ENCODE results near the gene CPB1.

DNA sequence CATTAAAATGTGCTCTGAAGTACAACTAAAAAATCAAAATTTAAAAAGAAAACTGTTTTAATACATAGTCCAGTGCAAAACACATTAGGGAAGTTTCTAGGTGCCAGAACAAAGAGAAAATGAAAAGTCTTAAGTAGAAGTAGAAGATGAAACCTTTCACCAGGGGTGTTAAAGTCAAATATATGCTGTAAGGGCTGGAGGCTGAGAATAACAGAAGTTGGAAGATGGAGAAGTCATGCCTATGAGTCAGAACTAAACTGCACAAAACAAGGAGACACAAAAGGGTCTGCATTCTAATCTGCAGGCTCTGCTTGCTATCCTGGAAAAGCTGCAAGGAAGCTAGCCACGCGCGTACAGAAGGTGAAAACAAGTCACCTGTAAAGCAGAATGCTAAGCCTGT lies 48.7 kb upstream of the CPB1 start:
- TF ChIP-seq, protein P1, sequence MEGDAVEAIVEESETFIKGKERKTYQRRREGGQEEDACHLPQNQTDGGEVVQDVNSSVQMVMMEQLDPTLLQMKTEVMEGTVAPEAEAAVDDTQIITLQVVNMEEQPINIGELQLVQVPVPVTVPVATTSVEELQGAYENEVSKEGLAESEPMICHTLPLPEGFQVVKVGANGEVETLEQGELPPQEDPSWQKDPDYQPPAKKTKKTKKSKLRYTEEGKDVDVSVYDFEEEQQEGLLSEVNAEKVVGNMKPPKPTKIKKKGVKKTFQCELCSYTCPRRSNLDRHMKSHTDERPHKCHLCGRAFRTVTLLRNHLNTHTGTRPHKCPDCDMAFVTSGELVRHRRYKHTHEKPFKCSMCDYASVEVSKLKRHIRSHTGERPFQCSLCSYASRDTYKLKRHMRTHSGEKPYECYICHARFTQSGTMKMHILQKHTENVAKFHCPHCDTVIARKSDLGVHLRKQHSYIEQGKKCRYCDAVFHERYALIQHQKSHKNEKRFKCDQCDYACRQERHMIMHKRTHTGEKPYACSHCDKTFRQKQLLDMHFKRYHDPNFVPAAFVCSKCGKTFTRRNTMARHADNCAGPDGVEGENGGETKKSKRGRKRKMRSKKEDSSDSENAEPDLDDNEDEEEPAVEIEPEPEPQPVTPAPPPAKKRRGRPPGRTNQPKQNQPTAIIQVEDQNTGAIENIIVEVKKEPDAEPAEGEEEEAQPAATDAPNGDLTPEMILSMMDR (IDR thresholded peaks at IDR 0.05; ENCODE audit: insufficient read depth, low read depth, low read length): no peak
- TF ChIP-seq EZH2 (IDR thresholded peaks at IDR 0.05; ENCODE audit: insufficient read depth, low read length): no peak
